H1 (cell line): ENCODE measurements around the gene RWDD1. TPM values are rescaled to one million over a fixed set of nuclear protein-coding genes. Genes with fewer than 3 reads are reported as not detected.

Experiments
- ASH2L ChIP-seq: fragments of 200-600, 300-600 bp; sonication (generic); IDR thresholded peaks from one replicate; pipeline ENCODE4 v1.7.1; 2017; ENCODE audit warnings: low read length
- EP300 ChIP-seq, 2 experiments: IDR thresholded peaks; 1 replicate in 1 of 2; 2 replicates in 1 of 2; pipeline ENCODE4 v1.6.1; 2011 to 2012; ENCODE audit warnings: low read depth in 2 of 2, low read length in 2 of 2, mild to moderate bottlenecking in 2 of 2, borderline replicate concordance in 1 of 2, inconsistent platforms in 1 of 2, moderate library complexity in 1 of 2
- KDM1A ChIP-seq: fragments of 200-600, 300-600 bp; sonication (generic); IDR thresholded peaks from 2 replicates; pipeline ENCODE4 v1.7.1; 2016; ENCODE audit warnings: mild to moderate bottlenecking, low read length, borderline replicate concordance
- SP4 ChIP-seq: IDR thresholded peaks from 2 replicates; pipeline ENCODE4 v1.6.1; 2012; ENCODE audit warnings: low read length, inconsistent platforms
- polyA plus RNA-seq, 7 experiments: library from polyadenylated mRNA; depleted of rRNA in 3 of 7; stranded (reverse) in 5 of 7; unstranded in 2 of 7; fragments of >200 nt in 5 of 7; fragments of 200-250 nt in 2 of 7; gene quantifications; 1 replicate in 5 of 7; 2 replicates in 1 of 7; 4 replicates in 1 of 7; pipeline versions ENCODE4 v1.2.1 to v1.2.3, GENCODE V29; 2011 to 2013; ENCODE audit warnings: missing spikeins in 2 of 7, mixed read lengths in 2 of 7
- total RNA-seq: library from RNA; stranded (reverse); fragmentation: NEBNext Ultra II Directional; extraction: Animal tissue kit (Norgen Biotek cat#: 25700); gene quantifications from 2 replicates; pipeline ENCODE4 v1.2.1, GENCODE V29; 2021

Gene RWDD1
- total and polyA plus RNA-seq, 2 of the 8 experiments (the other 6 are each of a cell fraction or from before 2014, with no cell fraction given) = 19.5 to 35.2 TPM

DNA sequence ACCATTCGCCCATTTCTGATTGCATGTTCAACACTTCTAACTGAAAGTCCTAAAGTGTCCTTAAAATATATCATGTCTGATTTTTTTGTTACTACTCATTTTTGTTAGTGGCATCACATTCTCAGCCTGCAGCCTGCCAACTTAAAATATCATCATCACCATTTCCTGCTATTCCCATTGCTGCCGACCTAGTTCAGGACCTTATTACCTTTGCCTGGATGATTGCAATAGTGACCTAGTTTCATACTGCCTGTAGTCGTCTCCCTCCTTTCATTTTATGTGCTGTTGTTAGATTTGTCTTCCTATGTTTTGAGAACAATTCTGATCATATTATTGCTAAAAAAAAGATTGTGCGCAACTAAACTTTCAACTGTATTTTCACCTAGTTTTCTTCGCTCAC lies 6.2 kb downstream of the RWDD1 start (continued):
- TF ChIP-seq KDM1A (no peak), ASH2L (no peak), EP300 (IDR thresholded peaks at IDR 0.05; ENCODE audit: borderline replicate concordance in 1 of 2, low read depth in 2 of 2, low read length in 2 of 2) (no peak), SP4 (no peak)
